Measurements from ENCODE around the gene NCOA6.

DNA sequence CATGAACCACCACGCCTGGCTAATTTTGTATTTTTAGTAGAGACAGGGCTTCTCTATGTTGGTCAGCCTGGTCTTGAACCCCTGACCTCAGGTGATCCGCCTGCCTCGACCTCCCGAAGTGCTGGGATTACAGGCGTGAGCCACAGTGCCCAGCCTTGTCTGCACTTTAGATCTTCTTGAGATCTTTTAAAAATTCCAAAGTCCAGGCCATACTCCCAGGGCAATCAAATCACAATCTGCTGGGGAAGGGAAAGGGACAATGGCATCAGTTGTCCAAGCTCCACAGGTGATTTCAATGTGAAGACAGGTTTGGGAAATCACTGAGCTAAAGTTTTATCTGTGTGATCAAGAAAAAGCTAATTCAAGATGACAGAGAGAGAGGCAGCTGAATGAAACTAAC, 16.9 kb downstream of the NCOA6 start:
- TF ChIP-seq, protein P1, sequence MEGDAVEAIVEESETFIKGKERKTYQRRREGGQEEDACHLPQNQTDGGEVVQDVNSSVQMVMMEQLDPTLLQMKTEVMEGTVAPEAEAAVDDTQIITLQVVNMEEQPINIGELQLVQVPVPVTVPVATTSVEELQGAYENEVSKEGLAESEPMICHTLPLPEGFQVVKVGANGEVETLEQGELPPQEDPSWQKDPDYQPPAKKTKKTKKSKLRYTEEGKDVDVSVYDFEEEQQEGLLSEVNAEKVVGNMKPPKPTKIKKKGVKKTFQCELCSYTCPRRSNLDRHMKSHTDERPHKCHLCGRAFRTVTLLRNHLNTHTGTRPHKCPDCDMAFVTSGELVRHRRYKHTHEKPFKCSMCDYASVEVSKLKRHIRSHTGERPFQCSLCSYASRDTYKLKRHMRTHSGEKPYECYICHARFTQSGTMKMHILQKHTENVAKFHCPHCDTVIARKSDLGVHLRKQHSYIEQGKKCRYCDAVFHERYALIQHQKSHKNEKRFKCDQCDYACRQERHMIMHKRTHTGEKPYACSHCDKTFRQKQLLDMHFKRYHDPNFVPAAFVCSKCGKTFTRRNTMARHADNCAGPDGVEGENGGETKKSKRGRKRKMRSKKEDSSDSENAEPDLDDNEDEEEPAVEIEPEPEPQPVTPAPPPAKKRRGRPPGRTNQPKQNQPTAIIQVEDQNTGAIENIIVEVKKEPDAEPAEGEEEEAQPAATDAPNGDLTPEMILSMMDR (conservative IDR thresholded peaks at IDR 0.05 in 1 of 2, IDR thresholded peaks at IDR 0.05 in 1 of 2; ENCODE audit: low read depth in 1 of 2, low read length in 2 of 2) = no peak
- no peak for TF ChIP-seq EZH2 (IDR thresholded peaks at IDR 0.05; ENCODE audit: low read length, missing control alignments)
